Thymus (tissue), 14 donors: Measurements from ENCODE around the gene AGTR1. TPM values are rescaled to one million over a fixed set of nuclear protein-coding genes. Genes with fewer than 3 reads are reported as not detected.

Experiments used
- DNase-seq, 9 donors: peaks; one replicate each; pipeline ENCODE4 v3.0.0-alpha.2; 2013; ENCODE audit warnings: low spot score in 9 of 9, low read depth in 6 of 9, missing footprints in 1 of 9
- H3K27ac ChIP-seq, 2 donors: one replicate each; pipeline ENCODE4 v1.5.1; 2013; ENCODE audit warnings: control low read depth in 1 of 2, low read depth in 1 of 2, low read length in 1 of 2, mild to moderate bottlenecking in 1 of 2, moderate library complexity in 1 of 2
- H3K27me3 ChIP-seq, 2 donors: one replicate each; pipeline ENCODE4 v1.5.1; 2013; ENCODE audit warnings: low read length in 1 of 2; ENCODE audit not compliant: control insufficient read depth in 2 of 2, insufficient read depth in 1 of 2
- H3K36me3 ChIP-seq, 2 donors: one replicate each; pipeline ENCODE4 v1.5.1; 2013; ENCODE audit warnings: low read length in 1 of 2, mild to moderate bottlenecking in 1 of 2, moderate library complexity in 1 of 2; ENCODE audit not compliant: control insufficient read depth in 2 of 2, insufficient read depth in 2 of 2
- H3K4me1 ChIP-seq, 2 donors: one replicate each; pipeline ENCODE4 v1.5.1; 2013; ENCODE audit warnings: low read length in 2 of 2; ENCODE audit not compliant: control insufficient read depth in 2 of 2, insufficient read depth in 2 of 2
- H3K4me3 ChIP-seq, 2 donors: one replicate each; pipeline ENCODE4 v1.5.1; 2013; ENCODE audit warnings: low read length in 2 of 2, control low read depth in 1 of 2, mild to moderate bottlenecking in 1 of 2
- H3K9me3 ChIP-seq, 2 donors: one replicate each; pipeline ENCODE4 v1.5.1; 2013; ENCODE audit warnings: low read length in 1 of 2, mild to moderate bottlenecking in 1 of 2; ENCODE audit not compliant: control insufficient read depth in 2 of 2, insufficient read depth in 1 of 2
- WGBS: extraction: QIAGEN DNeasy Blood & Tissue Kit; methylation state at CpG from one replicate; pipeline ENCODE4 v1.1.7; 2013; 5-methylcytosine and 5-hydroxymethylcytosine counted together
- long read RNA-seq, 10 donors: transcript quantifications; one replicate each; lab custom pipeline, GENCODE V29; 2026
- polyA plus RNA-seq: library from polyadenylated mRNA; stranded (reverse); fragments of 200-250 nt; gene quantifications from one replicate; pipeline ENCODE4 v1.2.3, GENCODE V29; 2013
- total RNA-seq: library from RNA; stranded (reverse); fragments of 120-200 nt; gene quantifications from one replicate; pipeline ENCODE4 v1.2.4, GENCODE V29; 2013
- donor health status: healthy.

AGTR1 gene
- total RNA-seq: 0.61 TPM
- 2.1 TPM for polyA plus RNA-seq
- long read RNA-seq, donor 1: 0 reads
- long read RNA-seq, donor 2, partial matches to known transcripts: 0 of 1 reads
- long read RNA-seq, donor 2, other reads (novel, unspliced or antisense): 0 of 1 reads
- long read RNA-seq, donor 3: 0 reads
- long read RNA-seq, donor 4: 0 reads
- long read RNA-seq, donor 5: 0 reads
- long read RNA-seq, donor 6, partial matches to known transcripts: 0 of 1 reads
- long read RNA-seq, donor 6, other reads (novel, unspliced or antisense): 0 of 1 reads
- long read RNA-seq, donor 7, partial matches to known transcripts: 0 of 1 reads
- long read RNA-seq, donor 7, other reads (novel, unspliced or antisense): 0 of 1 reads
- long read RNA-seq, donor 8, partial matches to known transcripts: 0 of 2 reads
- long read RNA-seq, donor 8, other reads (novel, unspliced or antisense): 0 of 2 reads
- long read RNA-seq, donor 9: 0 reads
- long read RNA-seq, donor 10, partial matches to known transcripts: 0 of 1 reads
- long read RNA-seq, donor 10, other reads (novel, unspliced or antisense): 0 of 1 reads

DNA sequence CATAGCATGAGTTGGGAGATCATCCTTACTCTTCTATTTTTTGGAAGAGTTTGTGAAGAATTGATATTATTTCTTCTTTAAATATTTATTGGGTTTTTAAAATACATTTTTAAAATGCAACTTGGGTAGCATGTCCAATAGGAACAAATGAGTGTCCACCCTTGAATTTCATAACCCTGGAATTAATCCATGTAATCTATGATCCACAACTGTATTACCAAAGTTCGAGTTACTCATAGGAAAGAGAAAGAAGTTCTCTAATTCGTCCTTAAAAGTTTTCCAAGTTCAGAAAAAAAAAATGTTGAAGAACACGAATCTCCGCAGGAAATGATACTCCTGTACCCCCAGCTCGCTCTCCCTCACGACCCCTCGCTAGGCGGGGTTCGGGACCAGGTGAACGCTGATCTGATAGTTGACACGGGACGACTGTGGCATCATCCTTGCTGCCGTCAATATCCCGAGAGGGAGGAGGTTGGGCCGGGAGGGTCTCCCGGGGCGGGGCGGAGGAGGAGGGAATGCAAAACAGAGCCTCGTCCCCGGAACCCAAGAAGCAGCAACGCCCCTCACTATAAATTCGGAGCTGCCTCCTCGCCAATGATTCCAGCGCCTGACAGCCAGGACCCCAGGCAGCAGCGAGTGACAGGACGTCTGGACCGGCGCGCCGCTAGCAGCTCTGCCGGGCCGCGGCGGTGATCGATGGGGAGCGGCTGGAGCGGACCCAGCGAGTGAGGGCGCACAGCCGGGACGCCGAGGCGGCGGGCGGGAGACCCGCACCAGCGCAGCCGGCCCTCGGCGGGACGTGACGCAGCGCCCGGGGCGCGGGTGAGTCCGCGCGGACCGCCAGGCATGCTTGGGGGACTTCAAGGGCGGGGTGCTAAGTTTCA lies at the start of gene AGTR1:
Gene AGTR1 (plus strand): TSS at position 598 of the 884 bp plus-strand sequence. CDS start 43,133 bp downstream, outside the sequence.
- no peaks in the 10 kb centered on the region for H3K9me3 ChIP-seq
- DNase-seq: no peak
- 3% methylated on average over 61 of the region's 61 CpGs for WGBS
- no peak within 1 kb of the TSS for H3K27ac ChIP-seq
- no peak within 1 kb of the TSS for H3K4me3 ChIP-seq
- H3K4me1 ChIP-seq: no peaks in the 10 kb centered on the region
- no peaks in the 10 kb centered on the region for H3K36me3 ChIP-seq
- peaks cover 3 to 28% of the 10 kb centered on the region in 2 donors for H3K27me3 ChIP-seq

DNA sequence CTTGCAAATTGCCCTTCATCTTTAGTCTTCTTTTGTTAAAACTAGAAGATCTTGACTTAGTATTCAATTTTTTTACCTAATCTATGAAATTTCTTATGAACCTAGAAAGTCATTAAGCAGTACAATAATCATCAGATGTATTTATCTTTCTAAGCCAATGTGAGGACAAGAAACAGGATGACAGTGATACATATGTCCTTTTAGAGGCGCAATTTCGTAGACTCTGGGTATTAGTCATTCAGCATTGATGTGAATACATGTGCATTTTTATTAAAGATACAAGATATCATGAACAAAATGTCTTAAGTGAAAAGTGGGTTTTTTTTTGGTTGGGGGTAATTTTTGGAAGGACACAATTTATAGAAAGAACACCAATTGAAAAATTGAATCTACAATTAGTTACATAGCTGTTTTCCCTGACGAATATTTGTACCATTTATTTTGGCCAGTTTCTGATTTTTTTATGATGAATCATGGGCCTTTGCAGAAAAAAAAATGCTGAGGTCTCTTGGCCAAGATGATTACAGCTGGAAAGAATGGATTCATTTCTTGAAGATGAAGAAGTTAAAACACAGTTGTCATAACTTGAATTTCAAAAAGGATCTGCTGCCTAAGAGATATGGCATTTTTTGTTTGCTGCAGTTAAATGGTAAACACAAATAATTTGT lies 48.9 kb upstream of the AGTR1 start:
- no peak overlapping the region for H3K27ac ChIP-seq
- WGBS: 95% methylated on average over 3 of the region's 3 CpGs

DNA sequence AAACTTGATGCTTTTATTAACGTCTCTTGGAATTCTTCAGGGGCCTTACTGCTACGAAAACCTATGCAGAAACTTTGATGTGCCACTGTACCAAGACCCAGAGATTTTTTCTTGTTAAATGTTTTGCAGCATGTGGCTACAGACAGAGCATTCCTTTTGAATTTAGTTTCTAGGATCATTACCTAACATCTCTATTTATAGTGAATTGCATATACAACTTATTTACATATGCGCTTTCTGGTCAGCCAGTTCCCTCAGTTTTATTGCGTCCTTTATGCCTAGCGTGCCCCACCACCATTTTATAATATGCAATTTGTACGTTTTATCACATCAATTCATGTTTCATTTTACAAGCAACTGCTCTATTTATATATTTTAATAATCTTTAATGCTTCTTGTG lies 46.2 kb upstream of the AGTR1 start:
- WGBS: 84% methylated on average over 6 of the region's 6 CpGs
- no peaks in the 10 kb centered on the region for H3K27me3 ChIP-seq

More for the DNA sequence above, 48.9 kb upstream of the AGTR1 start:
- no peak for DNase-seq
- no peaks in the 10 kb centered on the region for H3K27me3 ChIP-seq
- no peaks in the 10 kb centered on the region for H3K4me1 ChIP-seq
- no peaks in the 10 kb centered on the region for H3K36me3 ChIP-seq
- no peaks in the 10 kb centered on the region for H3K9me3 ChIP-seq
- no peak overlapping the region for H3K4me3 ChIP-seq

GRCh38 chr3:148654433-148654832 lies 43.3 kb upstream of the AGTR1 start:
- Histone ChIP-seq H3K4me1 (no peaks in the 10 kb centered on the region), H3K36me3 (no peaks in the 10 kb centered on the region), H3K27ac (no peak overlapping the region), H3K9me3 (no peaks in the 10 kb centered on the region), H3K27me3 (no peaks in the 10 kb centered on the region), H3K4me3 (no peak overlapping the region)
- WGBS: 94% methylated on average over 4 of the region's 4 CpGs
- no peak for DNase-seq

More for the DNA sequence above, 46.2 kb upstream of the AGTR1 start:
- no peak overlapping the region for H3K27ac ChIP-seq
- no peaks in the 10 kb centered on the region for H3K9me3 ChIP-seq
- DNase-seq: no peak
- no peaks in the 10 kb centered on the region for H3K4me1 ChIP-seq
- H3K36me3 ChIP-seq: no peaks in the 10 kb centered on the region
- no peak overlapping the region for H3K4me3 ChIP-seq

DNA sequence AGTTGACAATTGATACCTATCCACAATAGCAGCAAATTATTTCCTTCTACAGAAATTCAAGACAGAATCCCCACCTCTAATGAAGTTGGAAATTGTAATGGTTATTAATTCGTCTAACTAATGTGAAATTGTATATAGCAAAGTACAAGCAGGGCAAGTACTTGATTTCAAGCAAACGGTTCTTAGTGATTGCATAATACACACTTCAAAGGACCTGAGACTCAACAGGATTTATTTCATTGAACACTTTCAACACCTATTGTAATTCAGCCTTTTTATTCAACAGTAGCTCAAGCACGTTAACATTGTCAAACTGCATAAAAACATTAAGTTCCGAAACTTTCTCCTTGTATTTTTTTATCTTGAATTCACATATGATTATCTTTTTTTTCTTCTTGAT lies 40.2 kb upstream of the AGTR1 start:
- 86% methylated on average over 4 of the region's 4 CpGs for WGBS
- Histone ChIP-seq H3K4me1 (no peaks in the 10 kb centered on the region), H3K36me3 (no peaks in the 10 kb centered on the region), H3K27me3 (no peaks in the 10 kb centered on the region), H3K9me3 (no peaks in the 10 kb centered on the region), H3K27ac (no peak overlapping the region), H3K4me3 (no peak overlapping the region)
- no peak for DNase-seq

GRCh38 chr3:148659512-148659911 lies 38.2 kb upstream of the AGTR1 start:
- no peaks in the 10 kb centered on the region for H3K36me3 ChIP-seq
- no peak overlapping the region for H3K27ac ChIP-seq
- DNase-seq: no peak
- no peaks in the 10 kb centered on the region for H3K9me3 ChIP-seq
- no peaks in the 10 kb centered on the region for H3K27me3 ChIP-seq
- no peak overlapping the region for H3K4me3 ChIP-seq
- 93% methylated on average over 1 of the region's 1 CpG for WGBS
- no peaks in the 10 kb centered on the region for H3K4me1 ChIP-seq

GRCh38 chr3:148680289-148680688 lies 17.4 kb upstream of the AGTR1 start:
- Histone ChIP-seq H3K36me3 (no peaks in the 10 kb centered on the region), H3K27me3 (no peaks in the 10 kb centered on the region), H3K4me1 (no peaks in the 10 kb centered on the region), H3K4me3 (no peak overlapping the region), H3K9me3 (no peaks in the 10 kb centered on the region), H3K27ac (no peak overlapping the region)
- DNase-seq: no peak

GRCh38 chr3:148681080-148681479 lies 16.6 kb upstream of the AGTR1 start:
- Histone ChIP-seq H3K27me3 (no peaks in the 10 kb centered on the region), H3K36me3 (no peaks in the 10 kb centered on the region), H3K27ac (no peak overlapping the region), H3K4me1 (no peaks in the 10 kb centered on the region), H3K4me3 (no peak overlapping the region), H3K9me3 (no peaks in the 10 kb centered on the region)
- 96% methylated on average over 1 of the region's 1 CpG for WGBS
- no peak for DNase-seq
